Hepatocyte (in vitro differentiated cells): ENCODE measurements around the gene CAPZB.

ENCODE experiments used
- CTCF ChIP-seq: fragments of 200-600 bp; sonication (generic); IDR thresholded peaks from 2 replicates; pipeline ENCODE4 v1.5.1; 2016; ENCODE audit warnings: antibody characterized with exemption, mild to moderate bottlenecking; ENCODE audit not compliant: poor library complexity
- EZH2 ChIP-seq: fragments of 200-600 bp; sonication (generic); IDR thresholded peaks from 2 replicates; pipeline ENCODE4 v1.6.1; 2016; ENCODE audit warnings: antibody characterized with exemption, mild to moderate bottlenecking, borderline replicate concordance
- EZH2phosphoT487 ChIP-seq: fragments of 200-600 bp; sonication (generic); IDR thresholded peaks from one replicate; pipeline ENCODE4 v1.6.1; 2018; ENCODE audit warnings: antibody characterized with exemption, mild to moderate bottlenecking, low read depth, moderate library complexity; ENCODE audit not compliant: unreplicated experiment, severe bottlenecking

GRCh38 chr1:19353596-19353995 is 131.7 kb downstream of the CAPZB start:
- TF ChIP-seq CTCF (no peak), EZH2 (no peak), EZH2phosphoT487 (no peak)
